Esophagus muscularis mucosa (tissue), 4 donors: ENCODE measurements around the gene IL10.

Experiments used
- EP300 ChIP-seq: sonication (generic); formaldehyde crosslinking; IDR thresholded peaks from one replicate; pipeline ENCODE4 v1.6.1; 2017; ENCODE audit warnings: antibody characterized with exemption
- POLR2A ChIP-seq: fragments of 450-650 bp; IDR thresholded peaks from one replicate; pipeline ENCODE4 v1.6.1; 2017; ENCODE audit warnings: antibody characterized with exemption, moderate library complexity, mild to moderate bottlenecking, low read depth
- TF ChIP-seq, protein P1 (sequence below), 3 experiments: fragments of 200-600 bp in 2 of 3; fragments of 450-650 bp in 1 of 3; sonication (generic) in 2 of 3; IDR thresholded peaks; one replicate each; pipeline ENCODE4 v1.5.1; 2017 to 2019; ENCODE audit warnings: antibody characterized with exemption in 3 of 3, mild to moderate bottlenecking in 2 of 3, moderate library complexity in 1 of 3

GRCh38 chr1:206804156-206804737 lies 32.0 kb upstream of the IL10 start:
- TF ChIP-seq POLR2A (no peak), EP300 (no peak)
- TF ChIP-seq, protein P1, sequence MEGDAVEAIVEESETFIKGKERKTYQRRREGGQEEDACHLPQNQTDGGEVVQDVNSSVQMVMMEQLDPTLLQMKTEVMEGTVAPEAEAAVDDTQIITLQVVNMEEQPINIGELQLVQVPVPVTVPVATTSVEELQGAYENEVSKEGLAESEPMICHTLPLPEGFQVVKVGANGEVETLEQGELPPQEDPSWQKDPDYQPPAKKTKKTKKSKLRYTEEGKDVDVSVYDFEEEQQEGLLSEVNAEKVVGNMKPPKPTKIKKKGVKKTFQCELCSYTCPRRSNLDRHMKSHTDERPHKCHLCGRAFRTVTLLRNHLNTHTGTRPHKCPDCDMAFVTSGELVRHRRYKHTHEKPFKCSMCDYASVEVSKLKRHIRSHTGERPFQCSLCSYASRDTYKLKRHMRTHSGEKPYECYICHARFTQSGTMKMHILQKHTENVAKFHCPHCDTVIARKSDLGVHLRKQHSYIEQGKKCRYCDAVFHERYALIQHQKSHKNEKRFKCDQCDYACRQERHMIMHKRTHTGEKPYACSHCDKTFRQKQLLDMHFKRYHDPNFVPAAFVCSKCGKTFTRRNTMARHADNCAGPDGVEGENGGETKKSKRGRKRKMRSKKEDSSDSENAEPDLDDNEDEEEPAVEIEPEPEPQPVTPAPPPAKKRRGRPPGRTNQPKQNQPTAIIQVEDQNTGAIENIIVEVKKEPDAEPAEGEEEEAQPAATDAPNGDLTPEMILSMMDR (IDR thresholded peaks at IDR 0.05), result no peak
